ENCODE measurements around the gene BIRC6. TPM values are rescaled to one million over a fixed set of nuclear protein-coding genes. Genes with fewer than 3 reads are reported as not detected.

Gene BIRC6
- total RNA-seq, 1 donor from 2014 or later: 88.3 TPM

- no peaks in the 10 kb centered on the region for H3K27me3 ChIP-seq (ENCODE audit: low read depth)
- H3K9me3 ChIP-seq: no peaks in the 10 kb centered on the region
- DNase-seq (no peak), ATAC-seq (no peak)
- intact Hi-C loops (cut with DNase I): no loop called here
- TF ChIP-seq, protein P1, sequence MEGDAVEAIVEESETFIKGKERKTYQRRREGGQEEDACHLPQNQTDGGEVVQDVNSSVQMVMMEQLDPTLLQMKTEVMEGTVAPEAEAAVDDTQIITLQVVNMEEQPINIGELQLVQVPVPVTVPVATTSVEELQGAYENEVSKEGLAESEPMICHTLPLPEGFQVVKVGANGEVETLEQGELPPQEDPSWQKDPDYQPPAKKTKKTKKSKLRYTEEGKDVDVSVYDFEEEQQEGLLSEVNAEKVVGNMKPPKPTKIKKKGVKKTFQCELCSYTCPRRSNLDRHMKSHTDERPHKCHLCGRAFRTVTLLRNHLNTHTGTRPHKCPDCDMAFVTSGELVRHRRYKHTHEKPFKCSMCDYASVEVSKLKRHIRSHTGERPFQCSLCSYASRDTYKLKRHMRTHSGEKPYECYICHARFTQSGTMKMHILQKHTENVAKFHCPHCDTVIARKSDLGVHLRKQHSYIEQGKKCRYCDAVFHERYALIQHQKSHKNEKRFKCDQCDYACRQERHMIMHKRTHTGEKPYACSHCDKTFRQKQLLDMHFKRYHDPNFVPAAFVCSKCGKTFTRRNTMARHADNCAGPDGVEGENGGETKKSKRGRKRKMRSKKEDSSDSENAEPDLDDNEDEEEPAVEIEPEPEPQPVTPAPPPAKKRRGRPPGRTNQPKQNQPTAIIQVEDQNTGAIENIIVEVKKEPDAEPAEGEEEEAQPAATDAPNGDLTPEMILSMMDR (IDR thresholded peaks at IDR 0.05): no peak
- H3K36me3 ChIP-seq: peaks cover 72% of the 10 kb centered on the region
- peak overlapping the region; percentile 0 for H3K27ac ChIP-seq
- H3K4me3 ChIP-seq: no peak overlapping the region
- H3K4me1 ChIP-seq: peaks cover 6% of the 10 kb centered on the region
Observed at GRCh38 chr2:32498306-32498705, 141.5 kb downstream of the BIRC6 start.

- H3K9me3 ChIP-seq: no peaks in the 10 kb centered on the region
- intact Hi-C loops (cut with DNase I): no loop called here
- no peak for ATAC-seq
- peaks cover 92% of the 10 kb centered on the region for H3K36me3 ChIP-seq
- no peak for DNase-seq
- no peaks in the 10 kb centered on the region for H3K27me3 ChIP-seq (ENCODE audit: low read depth)
- H3K4me1 ChIP-seq: peaks cover under 1% of the 10 kb centered on the region
- H3K4me3 ChIP-seq: no peak overlapping the region
- TF ChIP-seq, protein P1 (IDR thresholded peaks at IDR 0.05): no peak
- H3K27ac ChIP-seq: no peak overlapping the region
Observed at GRCh38 chr2:32502941-32503340, 146.1 kb downstream of the BIRC6 start.

- TF ChIP-seq, protein P1 (IDR thresholded peaks at IDR 0.05): no peak
- H3K36me3 ChIP-seq: peaks cover 94% of the 10 kb centered on the region
- intact Hi-C loops (cut with DNase I): no loop called here
Observed at GRCh38 chr2:32504877-32505478, 148.2 kb downstream of the BIRC6 start.

DNA sequence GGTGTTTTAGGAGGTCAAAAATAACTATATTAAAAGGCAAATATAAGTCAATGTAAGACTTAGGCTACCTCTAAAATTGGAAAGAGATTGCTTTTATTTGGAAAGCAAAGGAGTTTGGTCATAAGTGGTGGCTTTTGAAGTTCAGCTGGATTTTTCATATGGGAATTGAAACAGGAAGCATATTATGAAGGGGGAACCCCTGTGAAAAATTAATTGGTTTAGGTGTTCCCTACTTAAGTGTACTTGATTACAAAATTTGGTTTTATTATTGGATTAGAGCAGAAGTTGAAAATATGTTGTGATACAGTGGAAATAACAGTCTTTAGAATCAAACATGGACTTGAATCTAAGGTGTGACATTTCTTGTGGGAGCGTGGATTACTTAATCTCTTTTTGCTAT is 149.6 kb downstream of the BIRC6 start:
- intact Hi-C loops (cut with DNase I): no loop called here
- TF ChIP-seq, protein P1 (IDR thresholded peaks at IDR 0.05): no peak
- Histone ChIP-seq H3K27me3 (ENCODE audit: low read depth) (no peaks in the 10 kb centered on the region), H3K36me3 (peaks cover 94% of the 10 kb centered on the region), H3K27ac (no peak overlapping the region), H3K4me1 (no peaks in the 10 kb centered on the region), H3K9me3 (no peaks in the 10 kb centered on the region), H3K4me3 (no peak overlapping the region)
- DNase-seq: no peak
- no peak for ATAC-seq

More at GRCh38 chr2:32504877-32505478, 148.2 kb downstream of the BIRC6 start:
- H3K9me3 ChIP-seq: no peaks in the 10 kb centered on the region
- no peak overlapping the region for H3K4me3 ChIP-seq
- no peak for DNase-seq
- H3K4me1 ChIP-seq: no peaks in the 10 kb centered on the region
- no peak for ATAC-seq
- no peak overlapping the region for H3K27ac ChIP-seq
- no peaks in the 10 kb centered on the region for H3K27me3 ChIP-seq (ENCODE audit: low read depth)

GRCh38 chr2:32514946-32515345 is 158.1 kb downstream of the BIRC6 start:
- Histone ChIP-seq H3K27me3 (ENCODE audit: low read depth) (no peaks in the 10 kb centered on the region), H3K27ac (no peak overlapping the region), H3K36me3 (peaks cover 90% of the 10 kb centered on the region), H3K4me1 (no peaks in the 10 kb centered on the region), H3K9me3 (no peaks in the 10 kb centered on the region), H3K4me3 (no peak overlapping the region)
- no peak for DNase-seq
- TF ChIP-seq, protein P1 (IDR thresholded peaks at IDR 0.05): no peak
- intact Hi-C loops (cut with DNase I): no loop called here
- no peak for ATAC-seq

Data from lower lobe of right lung (tissue), 2 donors.